GM12878 (cell line): Measurements from ENCODE around the gene CYB561A3. TPM values are rescaled to one million over a fixed set of nuclear protein-coding genes. Genes with fewer than 3 reads are reported as not detected.

ENCODE experiments used
- BCL11A ChIP-seq: IDR thresholded peaks from 2 replicates; pipeline ENCODE4 v1.6.1; 2011; ENCODE audit warnings: low read depth, low read length
- E2F8 ChIP-seq: fragments of 450-650 bp; IDR thresholded peaks from 2 replicates; pipeline ENCODE4 v1.6.1; 2018; ENCODE audit warnings: mild to moderate bottlenecking, low read depth, moderate library complexity; ENCODE audit not compliant: partially characterized antibody
- EP300 ChIP-seq, 2 experiments: fragments of 150-350 bp in 1 of 2; IDR thresholded peaks; 2 replicates each; pipeline ENCODE4 v1.6.1; 2011 to 2012; ENCODE audit warnings: low read depth in 2 of 2, low read length in 2 of 2, borderline replicate concordance in 1 of 2, improper control_type of control experiment in 1 of 2, inconsistent platforms in 1 of 2; ENCODE audit not compliant: control insufficient read depth in 1 of 2
- FOXM1 ChIP-seq: IDR thresholded peaks from 2 replicates; pipeline ENCODE4 v1.6.1; 2012; ENCODE audit warnings: low read depth, mild to moderate bottlenecking, inconsistent platforms, low read length, moderate library complexity
- IKZF2 ChIP-seq, 2 experiments: fragments of 450-650 bp; IDR thresholded peaks; 2 replicates each; pipeline ENCODE4 v1.6.1; 2017; ENCODE audit warnings: mild to moderate bottlenecking in 2 of 2, moderate library complexity in 2 of 2
- LARP7 ChIP-seq: fragments of 450-650 bp; IDR thresholded peaks from 2 replicates; pipeline ENCODE4 v1.6.1; 2017; ENCODE audit warnings: mild to moderate bottlenecking
- MTA3 ChIP-seq: IDR thresholded peaks from 2 replicates; pipeline ENCODE4 v1.6.1; 2012; ENCODE audit warnings: low read length, inconsistent platforms, borderline replicate concordance
- NBN ChIP-seq: fragments of 450-650 bp; IDR thresholded peaks from 2 replicates; pipeline ENCODE4 v1.6.1; 2016
- NFIC ChIP-seq: IDR thresholded peaks from 2 replicates; pipeline ENCODE4 v1.6.1; 2012; ENCODE audit warnings: low read depth, mild to moderate bottlenecking, inconsistent platforms, low read length, moderate library complexity
- RELA ChIP-seq: fragments of 450-650 bp; IDR thresholded peaks from 2 replicates; pipeline ENCODE4 v1.8.0; 2014; ENCODE audit warnings: borderline replicate concordance; ENCODE audit not compliant: partially characterized antibody
- SP1 ChIP-seq: IDR thresholded peaks from one replicate; pipeline ENCODE4 v1.6.1; 2011; ENCODE audit warnings: low read depth, low read length
- STAT3 ChIP-seq: IDR thresholded peaks from 2 replicates; pipeline ENCODE4 v1.6.1; 2011; ENCODE audit warnings: low read depth, low read length, improper control_type of control experiment
- SUZ12 ChIP-seq: fragments of 200-600 bp; sonication (generic); IDR thresholded peaks from one replicate; pipeline ENCODE4 v1.6.1; 2018; ENCODE audit warnings: antibody characterized with exemption, mild to moderate bottlenecking; ENCODE audit not compliant: unreplicated experiment
- YBX1 ChIP-seq: fragments of 450-650 bp; IDR thresholded peaks from 2 replicates; pipeline ENCODE4 v1.6.1; 2016; ENCODE audit warnings: antibody characterized with exemption
- ZBTB33 ChIP-seq: fragments of 450-650 bp; IDR thresholded peaks from 2 replicates; pipeline ENCODE4 v1.6.1; 2017; ENCODE audit warnings: mild to moderate bottlenecking
- ZSCAN29 ChIP-seq: fragments of 450-650 bp; IDR thresholded peaks from 2 replicates; pipeline ENCODE4 v1.6.1; 2017; ENCODE audit warnings: mild to moderate bottlenecking, moderate library complexity
- polyA plus RNA-seq, 11 experiments: library from polyadenylated mRNA; depleted of rRNA in 4 of 11; unstranded in 6 of 11; stranded (reverse) in 5 of 11; fragments of >200 nt; fragmentation: Nextera tagmentation in 4 of 11; fragmentation: Illumina TruSeq in 1 of 11; extraction: Ambion mirVana in 4 of 11; extraction: Trizol in 1 of 11; gene quantifications; 1 replicate in 1 of 11; 2 replicates in 10 of 11; pipeline versions ENCODE4 v1.2.1 to v1.2.3, GENCODE V29; 2011 to 2016; ENCODE audit warnings: inconsistent platforms in 2 of 11, missing spikeins in 2 of 11, low read depth in 1 of 11
- total RNA-seq, 4 experiments: library from RNA; depleted of rRNA in 3 of 4; stranded (reverse); fragments of >200 nt in 3 of 4; fragmentation: Illumina TruSeq in 1 of 4; extraction: Trizol in 1 of 4; gene quantifications; 2 replicates each; pipeline versions ENCODE4 v1.2.1 to v1.2.3, GENCODE V29; 2013 to 2021
- TF ChIP-seq, protein P1 (sequence below): fragments of 450-650 bp; formaldehyde crosslinking; IDR thresholded peaks from 2 replicates; pipeline ENCODE4 v1.4.0; 2020; ENCODE audit warnings: mild to moderate bottlenecking, moderate library complexity
- TF ChIP-seq, protein P2 (sequence below): fragments of 450-650 bp; IDR thresholded peaks from 2 replicates; pipeline ENCODE4 v1.6.1; 2016; ENCODE audit warnings: mild to moderate bottlenecking

Gene CYB561A3
- total and polyA plus RNA-seq, 10 of the 15 experiments (the other 5 are each of a cell fraction or from before 2014, with no cell fraction given): 40.1 to 169 (median 74.4) TPM

DNA sequence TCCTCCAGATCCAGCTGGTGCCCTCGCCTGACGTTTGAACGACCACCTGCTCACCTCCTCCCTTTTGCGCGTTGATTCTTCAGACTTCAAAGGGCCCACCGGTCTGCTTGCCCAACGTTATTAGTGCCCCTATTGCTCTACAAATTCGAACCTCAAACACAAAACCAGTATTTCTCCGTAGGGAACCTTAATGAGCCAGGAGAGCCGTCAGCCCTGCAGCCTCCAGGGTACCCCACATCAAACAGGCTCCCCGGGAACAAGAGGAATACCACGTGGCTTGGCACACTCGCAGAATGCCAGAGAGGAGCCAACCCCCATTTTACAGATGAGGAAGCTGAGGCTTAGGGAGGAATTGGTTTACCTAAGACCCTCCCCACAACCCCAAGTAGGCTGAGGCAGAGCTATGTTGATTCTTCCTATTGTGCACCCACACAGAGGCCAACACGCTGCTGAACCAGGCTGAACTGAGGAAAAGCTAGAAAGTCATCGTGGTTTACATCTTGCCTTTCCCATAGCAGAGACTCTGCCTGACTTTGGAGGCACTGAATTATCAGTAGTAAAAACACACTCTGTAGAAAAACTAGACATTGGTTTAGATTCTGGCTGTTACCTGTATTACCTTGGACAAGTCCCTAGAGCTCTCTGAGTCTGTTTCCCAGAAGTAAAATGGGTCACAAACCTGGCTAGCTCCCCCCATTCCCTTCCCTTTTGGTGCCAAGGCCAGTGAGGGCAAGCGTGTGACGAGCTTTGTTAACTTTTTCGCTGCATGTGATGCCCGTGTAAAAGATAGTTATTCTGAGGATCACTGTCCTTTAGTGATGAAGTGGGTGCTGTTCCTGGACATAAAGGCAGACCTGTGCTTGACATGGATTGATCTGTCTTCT is 27.9 kb downstream of the CYB561A3 start (continued):
- TF ChIP-seq, protein P1, sequence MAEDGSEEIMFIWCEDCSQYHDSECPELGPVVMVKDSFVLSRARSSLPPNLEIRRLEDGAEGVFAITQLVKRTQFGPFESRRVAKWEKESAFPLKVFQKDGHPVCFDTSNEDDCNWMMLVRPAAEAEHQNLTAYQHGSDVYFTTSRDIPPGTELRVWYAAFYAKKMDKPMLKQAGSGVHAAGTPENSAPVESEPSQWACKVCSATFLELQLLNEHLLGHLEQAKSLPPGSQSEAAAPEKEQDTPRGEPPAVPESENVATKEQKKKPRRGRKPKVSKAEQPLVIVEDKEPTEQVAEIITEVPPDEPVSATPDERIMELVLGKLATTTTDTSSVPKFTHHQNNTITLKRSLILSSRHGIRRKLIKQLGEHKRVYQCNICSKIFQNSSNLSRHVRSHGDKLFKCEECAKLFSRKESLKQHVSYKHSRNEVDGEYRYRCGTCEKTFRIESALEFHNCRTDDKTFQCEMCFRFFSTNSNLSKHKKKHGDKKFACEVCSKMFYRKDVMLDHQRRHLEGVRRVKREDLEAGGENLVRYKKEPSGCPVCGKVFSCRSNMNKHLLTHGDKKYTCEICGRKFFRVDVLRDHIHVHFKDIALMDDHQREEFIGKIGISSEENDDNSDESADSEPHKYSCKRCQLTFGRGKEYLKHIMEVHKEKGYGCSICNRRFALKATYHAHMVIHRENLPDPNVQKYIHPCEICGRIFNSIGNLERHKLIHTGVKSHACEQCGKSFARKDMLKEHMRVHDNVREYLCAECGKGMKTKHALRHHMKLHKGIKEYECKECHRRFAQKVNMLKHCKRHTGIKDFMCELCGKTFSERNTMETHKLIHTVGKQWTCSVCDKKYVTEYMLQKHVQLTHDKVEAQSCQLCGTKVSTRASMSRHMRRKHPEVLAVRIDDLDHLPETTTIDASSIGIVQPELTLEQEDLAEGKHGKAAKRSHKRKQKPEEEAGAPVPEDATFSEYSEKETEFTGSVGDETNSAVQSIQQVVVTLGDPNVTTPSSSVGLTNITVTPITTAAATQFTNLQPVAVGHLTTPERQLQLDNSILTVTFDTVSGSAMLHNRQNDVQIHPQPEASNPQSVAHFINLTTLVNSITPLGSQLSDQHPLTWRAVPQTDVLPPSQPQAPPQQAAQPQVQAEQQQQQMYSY (CRISPR knock-in tag): no peak
- TF ChIP-seq, protein P2, sequence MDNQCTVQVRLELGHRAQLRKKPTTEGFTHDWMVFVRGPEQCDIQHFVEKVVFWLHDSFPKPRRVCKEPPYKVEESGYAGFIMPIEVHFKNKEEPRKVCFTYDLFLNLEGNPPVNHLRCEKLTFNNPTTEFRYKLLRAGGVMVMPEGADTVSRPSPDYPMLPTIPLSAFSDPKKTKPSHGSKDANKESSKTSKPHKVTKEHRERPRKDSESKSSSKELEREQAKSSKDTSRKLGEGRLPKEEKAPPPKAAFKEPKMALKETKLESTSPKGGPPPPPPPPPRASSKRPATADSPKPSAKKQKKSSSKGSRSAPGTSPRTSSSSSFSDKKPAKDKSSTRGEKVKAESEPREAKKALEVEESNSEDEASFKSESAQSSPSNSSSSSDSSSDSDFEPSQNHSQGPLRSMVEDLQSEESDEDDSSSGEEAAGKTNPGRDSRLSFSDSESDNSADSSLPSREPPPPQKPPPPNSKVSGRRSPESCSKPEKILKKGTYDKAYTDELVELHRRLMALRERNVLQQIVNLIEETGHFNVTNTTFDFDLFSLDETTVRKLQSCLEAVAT: no peak
- no peak for TF ChIP-seq EP300 (IDR thresholded peaks at IDR 0.05; ENCODE audit: borderline replicate concordance in 1 of 2, control insufficient read depth in 1 of 2, low read depth in 2 of 2, low read length in 2 of 2)
- TF ChIP-seq SP1: no peak
- no peak for TF ChIP-seq RELA
- TF ChIP-seq ZSCAN29: no peak
- no peak for TF ChIP-seq SUZ12
- 0 out of 2 replicates have a peak, but pooled peaks have one; percentile 28 for TF ChIP-seq MTA3
- peak; percentile 7 to 44; a peak in 1 of 4 replicates for TF ChIP-seq IKZF2 (IDR thresholded peaks at IDR 0.05)
- no peak for TF ChIP-seq STAT3
- TF ChIP-seq ZBTB33: no peak
- no peak for TF ChIP-seq E2F8
- no peak for TF ChIP-seq LARP7
- TF ChIP-seq YBX1: no peak
- no peak for TF ChIP-seq FOXM1
- no peak for TF ChIP-seq NFIC
- TF ChIP-seq NBN: no peak
- no peak for TF ChIP-seq BCL11A
